Measurements from ENCODE around the gene LRP8.

The LRP8 gene

DNA sequence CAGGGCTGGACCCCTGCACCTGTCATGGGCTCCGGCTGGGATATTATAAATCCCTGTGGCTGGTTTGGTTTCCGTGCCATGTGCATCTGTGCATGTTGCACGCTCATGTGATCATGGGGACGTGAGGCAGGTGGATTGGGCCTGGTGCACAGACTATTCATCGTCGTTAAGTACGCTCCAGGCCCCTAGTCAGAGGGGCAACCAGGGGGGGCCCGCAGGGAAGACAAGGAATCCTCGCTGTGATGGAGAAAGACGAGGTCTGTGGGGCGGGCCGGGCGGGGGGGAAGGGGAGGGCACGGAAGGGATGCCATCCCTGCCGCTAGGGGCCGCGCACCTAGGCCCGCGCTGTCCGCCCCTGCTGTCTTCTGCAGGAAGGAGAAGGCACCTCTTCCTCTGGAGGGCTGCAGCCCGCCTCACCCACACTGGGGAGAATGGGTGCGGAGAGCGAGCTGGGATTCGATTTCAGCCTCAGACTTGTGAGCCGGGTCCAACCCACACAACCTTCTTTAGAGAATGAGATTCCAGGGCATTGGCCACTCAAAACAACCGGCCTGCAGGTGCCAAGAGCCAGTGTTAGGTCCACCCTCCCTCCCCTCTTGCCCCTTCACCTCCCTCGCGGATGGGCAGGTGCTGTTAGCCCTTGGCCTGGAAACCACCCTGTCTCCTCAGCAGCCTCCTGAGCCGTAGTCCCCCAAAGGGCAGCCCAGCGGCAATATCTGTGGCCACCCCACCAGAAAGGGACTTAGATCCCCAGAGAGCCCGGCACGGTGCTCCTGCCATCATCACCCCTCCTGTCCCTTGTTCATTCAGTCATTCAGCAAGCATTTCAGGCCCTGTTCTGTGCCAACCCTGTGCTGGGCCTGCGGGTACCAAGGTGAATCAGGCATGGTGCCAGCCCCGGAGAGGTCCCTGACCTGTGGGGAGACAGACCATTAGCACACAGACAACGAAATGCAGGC lies 950 bp upstream of the LRP8 start:
- peak overlapping the region; percentile 90 for H2AK5ac ChIP-seq (ENCODE audit: low read depth, low read length)
- no peak overlapping the region for H3K23ac ChIP-seq (ENCODE audit: low read depth, low read length, poor library complexity)
- peak overlapping the region; percentile 98 for H2AFZ ChIP-seq (ENCODE audit: low read length)
- DNase-seq (ENCODE audit: low spot score) = peak; percentile 30
- peak overlapping the region; percentile 98 for H3K4me2 ChIP-seq (ENCODE audit: insufficient read depth, low read length, poor library complexity, severe bottlenecking)
- no peak overlapping the region for H2BK120ac ChIP-seq (ENCODE audit: low read depth, low read length)
- H4K91ac ChIP-seq (ENCODE audit: low read depth, low read length, poor library complexity) = peak overlapping the region; percentile 22
- H3K4me1 ChIP-seq (ENCODE audit: control insufficient read depth in 2 of 2, insufficient read depth in 1 of 2, low read depth in 1 of 2, low read length in 2 of 2) = peaks cover 12 to 13% of the 10 kb centered on the region in 2 donors
- WGBS, 2 donors (ENCODE audit: extremely low coverage in 2 of 2, insufficient read length in 2 of 2, insufficient replicate concordance in 1 of 2) = no CpG with 5 or more reads among the region's 35 CpGs
- H4K8ac ChIP-seq (ENCODE audit: low read depth, low read length) = no peak overlapping the region
- H3K14ac ChIP-seq (ENCODE audit: low read length) = no peak overlapping the region
- peak overlapping the region; percentile 74 for H3K27ac ChIP-seq (replicated peaks; ENCODE audit: low read length)
- H3K36me3 ChIP-seq (replicated peaks in 1 of 2; ENCODE audit: control insufficient read depth in 2 of 2, insufficient read depth in 2 of 2, low read length in 2 of 2) = peaks cover 16 to 19% of the 10 kb centered on the region in 2 donors
- no peaks in the 10 kb centered on the region for H3K9me3 ChIP-seq (replicated peaks in 1 of 2; ENCODE audit: control insufficient read depth in 2 of 2, insufficient read depth in 1 of 2, low read depth in 1 of 2, low read length in 2 of 2)
- H3K9ac ChIP-seq (ENCODE audit: low read depth, low read length, poor library complexity) = no peak overlapping the region
- no peak overlapping the region for H3K4ac ChIP-seq (ENCODE audit: low read length)
- peak overlapping the region; percentile 97 for H2BK12ac ChIP-seq (ENCODE audit: low read length)
- peak overlapping the region; percentile 29 for H2BK5ac ChIP-seq (ENCODE audit: low read length)
- peak overlapping the region; percentile 87 for H3K18ac ChIP-seq (ENCODE audit: low read length)
- H3K4me3 ChIP-seq (ENCODE audit: low read length in 2 of 2) = peak overlapping the region; percentile 79 to 87
- H2BK15ac ChIP-seq (ENCODE audit: low read length) = peak overlapping the region; percentile 60
- H3K27me3 ChIP-seq (ENCODE audit: control insufficient read depth in 3 of 3, insufficient read depth in 3 of 3, low read depth in 1 of 3, low read length in 3 of 3) = peaks cover 0 to 15% (median 0%) of the 10 kb centered on the region in 3 experiments
- peaks cover 4% of the 10 kb centered on the region for H3K79me1 ChIP-seq (ENCODE audit: low read depth, low read length)

DNA sequence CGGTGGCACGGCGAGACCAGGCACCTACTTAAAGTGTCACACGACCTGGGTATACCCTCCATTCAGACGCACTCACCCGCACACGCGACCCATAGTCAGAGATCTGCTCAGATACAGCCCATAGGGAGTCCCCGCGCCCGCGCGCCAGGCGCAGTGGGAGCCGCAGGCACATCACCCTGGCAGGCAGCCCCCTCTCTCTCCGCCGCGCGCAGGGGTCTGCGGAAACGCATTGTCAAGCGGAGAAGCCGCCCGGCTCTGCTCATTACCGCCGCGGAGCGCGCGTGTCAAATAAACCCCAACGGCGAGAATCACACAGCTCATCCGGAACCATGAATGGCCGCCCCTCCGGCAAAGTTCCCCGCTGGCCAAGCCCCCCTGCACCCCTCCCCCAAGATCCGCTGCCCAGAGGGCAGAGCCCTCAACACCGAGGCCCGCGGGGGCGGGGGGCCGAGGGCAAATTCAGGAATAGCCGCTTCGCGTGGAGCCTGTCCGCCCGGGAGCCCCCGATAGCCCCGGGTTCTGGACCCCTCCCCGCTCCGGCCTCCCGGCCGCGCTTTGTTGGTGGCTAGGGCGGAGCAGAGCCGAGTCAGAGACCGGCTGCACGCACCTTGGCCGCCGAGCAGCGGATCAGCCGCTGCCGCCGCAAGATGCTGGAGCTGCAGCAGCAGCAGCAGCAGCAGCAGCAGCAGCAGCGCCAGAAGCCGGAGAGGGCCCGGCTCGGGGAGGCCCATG lies 522 bp downstream of the LRP8 start:
- H4K91ac ChIP-seq (ENCODE audit: low read depth, low read length, poor library complexity) = no peak overlapping the region
- H2AFZ ChIP-seq (ENCODE audit: low read length) = peak overlapping the region; percentile 95
- H3K27ac ChIP-seq (replicated peaks; ENCODE audit: low read length) = peak overlapping the region; percentile 90
- H3K4me1 ChIP-seq (ENCODE audit: control insufficient read depth in 2 of 2, insufficient read depth in 1 of 2, low read depth in 1 of 2, low read length in 2 of 2) = peaks cover 12 to 13% of the 10 kb centered on the region in 2 donors
- H3K79me1 ChIP-seq (ENCODE audit: low read depth, low read length) = peaks cover 4% of the 10 kb centered on the region
- DNase-seq (ENCODE audit: low spot score) = peak; percentile 50
- H3K4me3 ChIP-seq (ENCODE audit: low read length in 2 of 2) = peak overlapping the region; percentile 87 to 92
- H3K9ac ChIP-seq (ENCODE audit: low read depth, low read length, poor library complexity) = peak overlapping the region; percentile 99
- peak overlapping the region; percentile 88 for H2BK5ac ChIP-seq (ENCODE audit: low read length)
- no peak overlapping the region for H4K8ac ChIP-seq (ENCODE audit: low read depth, low read length)
- no peaks in the 10 kb centered on the region for H3K9me3 ChIP-seq (replicated peaks in 1 of 2; ENCODE audit: control insufficient read depth in 2 of 2, insufficient read depth in 1 of 2, low read depth in 1 of 2, low read length in 2 of 2)
- WGBS, 2 donors (ENCODE audit: extremely low coverage in 2 of 2, insufficient read length in 2 of 2, insufficient replicate concordance in 1 of 2) = no CpG with 5 or more reads among the region's 68 CpGs
- H3K27me3 ChIP-seq (ENCODE audit: control insufficient read depth in 3 of 3, insufficient read depth in 3 of 3, low read depth in 1 of 3, low read length in 3 of 3) = peaks cover 0 to 10% (median 0%) of the 10 kb centered on the region in 3 experiments
- peak overlapping the region; percentile 95 for H2BK15ac ChIP-seq (ENCODE audit: low read length)
- peaks cover 20 to 33% of the 10 kb centered on the region in 2 donors for H3K36me3 ChIP-seq (replicated peaks in 1 of 2; ENCODE audit: control insufficient read depth in 2 of 2, insufficient read depth in 2 of 2, low read length in 2 of 2)
- peak overlapping the region; percentile 98 for H3K18ac ChIP-seq (ENCODE audit: low read length)
- H2AK5ac ChIP-seq (ENCODE audit: low read depth, low read length) = peak overlapping the region; percentile 59
- H2BK120ac ChIP-seq (ENCODE audit: low read depth, low read length) = peak overlapping the region; percentile 63
- peak overlapping the region; percentile 94 for H3K23ac ChIP-seq (ENCODE audit: low read depth, low read length, poor library complexity)
- H3K4me2 ChIP-seq (ENCODE audit: insufficient read depth, low read length, poor library complexity, severe bottlenecking) = peak overlapping the region; percentile 98
- H3K4ac ChIP-seq (ENCODE audit: low read length) = no peak overlapping the region
- peak overlapping the region; percentile 41 for H2BK12ac ChIP-seq (ENCODE audit: low read length)
- peak overlapping the region; percentile 50 for H3K14ac ChIP-seq (ENCODE audit: low read length)

DNA sequence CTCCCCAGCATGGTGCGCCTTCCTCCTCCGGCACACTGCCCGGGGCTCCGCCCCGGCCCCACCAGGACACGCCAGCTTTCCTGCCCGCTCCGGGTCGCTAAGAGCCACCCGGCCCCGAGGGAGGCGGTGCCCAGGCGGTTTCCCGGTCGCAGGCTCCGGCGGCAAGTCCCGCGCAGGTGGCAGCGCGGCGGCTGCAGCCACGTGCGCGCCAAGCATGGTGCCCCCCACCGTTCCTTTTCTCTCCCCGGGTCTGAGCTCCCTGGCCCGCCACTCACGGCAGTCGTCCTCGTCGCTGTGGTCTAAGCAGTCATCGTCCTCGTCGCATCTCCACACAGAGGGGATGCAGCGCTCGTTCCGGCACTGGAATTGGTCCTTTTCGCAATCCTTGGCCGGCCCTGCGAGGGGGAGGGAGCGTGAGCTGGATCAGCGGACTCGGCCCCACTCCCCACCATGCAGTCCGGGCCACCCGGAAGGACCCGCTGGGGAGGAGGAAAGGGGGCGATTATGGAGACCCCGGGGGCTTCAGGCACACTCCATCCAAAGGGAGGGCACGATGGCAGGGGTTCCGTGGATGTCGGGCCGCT lies 1.2 kb downstream of the LRP8 start:
- peak overlapping the region; percentile 95 for H3K14ac ChIP-seq (ENCODE audit: low read length)
- H3K23ac ChIP-seq (ENCODE audit: low read depth, low read length, poor library complexity) = peak overlapping the region; percentile 94
- H2BK5ac ChIP-seq (ENCODE audit: low read length) = peak overlapping the region; percentile 88
- DNase-seq (ENCODE audit: low spot score) = peak; percentile 35
- peak overlapping the region; percentile 99 for H3K9ac ChIP-seq (ENCODE audit: low read depth, low read length, poor library complexity)
- peaks cover 25 to 40% of the 10 kb centered on the region in 2 donors for H3K36me3 ChIP-seq (replicated peaks in 1 of 2; ENCODE audit: control insufficient read depth in 2 of 2, insufficient read depth in 2 of 2, low read length in 2 of 2)
- no CpG with 5 or more reads among the region's 53 CpGs for WGBS, 2 donors (ENCODE audit: extremely low coverage in 2 of 2, insufficient read length in 2 of 2, insufficient replicate concordance in 1 of 2)
- H3K9me3 ChIP-seq (replicated peaks in 1 of 2; ENCODE audit: control insufficient read depth in 2 of 2, insufficient read depth in 1 of 2, low read depth in 1 of 2, low read length in 2 of 2) = no peaks in the 10 kb centered on the region
- peak overlapping the region; percentile 98 for H3K4me2 ChIP-seq (ENCODE audit: insufficient read depth, low read length, poor library complexity, severe bottlenecking)
- no peak overlapping the region for H4K91ac ChIP-seq (ENCODE audit: low read depth, low read length, poor library complexity)
- H3K4ac ChIP-seq (ENCODE audit: low read length) = no peak overlapping the region
- H3K4me1 ChIP-seq (ENCODE audit: control insufficient read depth in 2 of 2, insufficient read depth in 1 of 2, low read depth in 1 of 2, low read length in 2 of 2) = peaks cover 12 to 13% of the 10 kb centered on the region in 2 donors
- H3K27ac ChIP-seq (replicated peaks; ENCODE audit: low read length) = peak overlapping the region; percentile 90
- H3K18ac ChIP-seq (ENCODE audit: low read length) = peak overlapping the region; percentile 98
- H3K79me1 ChIP-seq (ENCODE audit: low read depth, low read length) = peaks cover 6% of the 10 kb centered on the region
- H3K4me3 ChIP-seq (ENCODE audit: low read length in 2 of 2) = peak overlapping the region; percentile 87 to 92
- H2BK120ac ChIP-seq (ENCODE audit: low read depth, low read length) = peak overlapping the region; percentile 63
- H2BK15ac ChIP-seq (ENCODE audit: low read length) = peak overlapping the region; percentile 95
- peak overlapping the region; percentile 77 for H2BK12ac ChIP-seq (ENCODE audit: low read length)
- peak overlapping the region; percentile 59 for H2AK5ac ChIP-seq (ENCODE audit: low read depth, low read length)
- H2AFZ ChIP-seq (ENCODE audit: low read length) = peak overlapping the region; percentile 95
- no peak overlapping the region for H4K8ac ChIP-seq (ENCODE audit: low read depth, low read length)
- H3K27me3 ChIP-seq (ENCODE audit: control insufficient read depth in 3 of 3, insufficient read depth in 3 of 3, low read depth in 1 of 3, low read length in 3 of 3) = peaks cover 0 to 10% (median 0%) of the 10 kb centered on the region in 3 experiments

Measured in neuronal stem cell (in vitro differentiated cells).